ENCODE data around the gene ABHD8.

DNA sequence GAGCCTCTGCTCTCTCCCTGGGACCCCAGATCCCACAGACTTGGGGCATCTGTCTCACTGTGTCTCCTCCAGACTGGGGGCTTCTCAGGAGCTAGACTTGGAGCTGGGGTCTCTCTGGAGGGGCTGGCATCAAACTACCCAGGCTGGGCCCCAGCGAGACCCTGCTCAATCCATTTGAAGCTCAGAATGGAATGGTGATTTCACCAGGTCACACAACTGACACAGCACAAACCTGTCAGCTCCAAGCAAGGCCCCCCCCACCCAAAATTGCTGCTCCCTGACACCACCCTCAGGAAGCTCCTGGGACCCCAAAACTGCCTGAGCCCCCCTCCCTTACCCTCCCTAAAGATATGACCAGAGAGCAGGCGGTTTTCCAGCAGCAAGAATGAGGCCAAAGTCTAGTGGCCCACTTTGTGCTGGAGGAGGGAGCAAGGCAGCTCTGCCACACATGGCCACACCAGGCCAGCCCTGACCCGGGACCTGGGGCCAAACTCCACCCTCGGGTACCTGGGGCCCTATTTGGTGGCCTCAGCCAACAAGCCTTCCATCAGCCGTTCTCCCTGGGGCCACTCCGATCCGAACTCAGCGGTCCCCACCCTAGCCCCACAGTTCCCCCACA lies 59.9 kb downstream of the ABHD8 start:
- TF ChIP-seq, protein P1, sequence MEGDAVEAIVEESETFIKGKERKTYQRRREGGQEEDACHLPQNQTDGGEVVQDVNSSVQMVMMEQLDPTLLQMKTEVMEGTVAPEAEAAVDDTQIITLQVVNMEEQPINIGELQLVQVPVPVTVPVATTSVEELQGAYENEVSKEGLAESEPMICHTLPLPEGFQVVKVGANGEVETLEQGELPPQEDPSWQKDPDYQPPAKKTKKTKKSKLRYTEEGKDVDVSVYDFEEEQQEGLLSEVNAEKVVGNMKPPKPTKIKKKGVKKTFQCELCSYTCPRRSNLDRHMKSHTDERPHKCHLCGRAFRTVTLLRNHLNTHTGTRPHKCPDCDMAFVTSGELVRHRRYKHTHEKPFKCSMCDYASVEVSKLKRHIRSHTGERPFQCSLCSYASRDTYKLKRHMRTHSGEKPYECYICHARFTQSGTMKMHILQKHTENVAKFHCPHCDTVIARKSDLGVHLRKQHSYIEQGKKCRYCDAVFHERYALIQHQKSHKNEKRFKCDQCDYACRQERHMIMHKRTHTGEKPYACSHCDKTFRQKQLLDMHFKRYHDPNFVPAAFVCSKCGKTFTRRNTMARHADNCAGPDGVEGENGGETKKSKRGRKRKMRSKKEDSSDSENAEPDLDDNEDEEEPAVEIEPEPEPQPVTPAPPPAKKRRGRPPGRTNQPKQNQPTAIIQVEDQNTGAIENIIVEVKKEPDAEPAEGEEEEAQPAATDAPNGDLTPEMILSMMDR (IDR thresholded peaks at IDR 0.05 in 4 of 5, conservative IDR thresholded peaks at IDR 0.05 in 1 of 5): no peak
- TF ChIP-seq POLR2A (IDR thresholded peaks at IDR 0.05): no peak
